HG03442 (cell line): ENCODE measurements around the gene MRPL10.
"Not testable (repeated sequence)": the region's sequence is repeated elsewhere in the genome, so short reads cannot be mapped to it uniquely, and the experiment has no call there.

Experiments used
- ATAC-seq: cut with Tn5 transposase; IDR thresholded peaks from one replicate; pipeline ENCODE4 v1.9.1; 2021; ENCODE audit warnings: mild to moderate bottlenecking, moderate library complexity; ENCODE audit not compliant: unreplicated experiment

Gene MRPL10

DNA sequence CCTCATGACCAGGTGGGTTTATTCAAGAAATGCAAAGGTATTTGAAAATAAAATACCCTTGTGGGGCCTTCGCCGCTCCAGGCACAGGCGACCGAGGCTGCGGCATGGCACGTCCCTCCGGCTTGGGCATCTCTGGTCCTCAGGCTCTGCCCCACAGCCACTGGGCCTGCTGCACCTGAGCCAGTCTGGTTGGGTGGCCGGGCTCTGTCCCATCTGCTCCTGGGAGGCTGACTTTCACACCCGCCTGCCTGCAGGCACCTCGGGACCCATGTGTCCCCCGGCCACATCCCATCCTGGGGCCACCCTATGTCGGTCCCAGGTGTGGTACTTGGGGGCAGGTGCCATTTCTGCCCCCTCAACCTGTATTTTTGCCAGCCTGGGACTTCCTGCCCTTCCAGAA is 30.7 kb downstream of the MRPL10 start:
- ATAC-seq: no peak

GRCh38 chr17:47797797-47798196 is 33.5 kb downstream of the MRPL10 start:
- no peak for ATAC-seq

DNA sequence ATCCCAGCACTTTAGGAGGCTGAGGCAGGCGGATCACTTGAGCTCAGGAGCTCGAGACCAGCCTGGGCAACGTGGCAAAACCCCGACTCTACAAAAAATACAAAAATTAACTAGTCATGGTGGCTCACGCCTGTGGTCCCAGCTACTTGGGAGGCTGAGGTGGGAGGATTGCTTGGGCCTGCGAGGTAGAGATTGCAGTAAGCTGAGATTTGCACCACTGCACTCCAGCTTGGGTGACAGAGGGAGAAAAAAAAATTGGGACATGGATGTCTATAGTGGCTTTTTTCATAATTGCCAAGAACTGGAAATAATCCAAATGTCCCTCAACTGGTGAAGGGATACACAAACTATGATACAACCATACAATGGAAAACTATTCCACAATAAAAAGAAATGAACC is 38.4 kb downstream of the MRPL10 start:
- ATAC-seq: no peak

- no peak for ATAC-seq
These were observed 38.9 kb downstream of the MRPL10 start for GRCh38 chr17:47792457-47792856.

GRCh38 chr17:47791025-47791424 is 40.3 kb downstream of the MRPL10 start:
- ATAC-seq: no peak

GRCh38 chr17:47789611-47790561 is 41.5 kb downstream of the MRPL10 start:
- ATAC-seq: no peak

DNA sequence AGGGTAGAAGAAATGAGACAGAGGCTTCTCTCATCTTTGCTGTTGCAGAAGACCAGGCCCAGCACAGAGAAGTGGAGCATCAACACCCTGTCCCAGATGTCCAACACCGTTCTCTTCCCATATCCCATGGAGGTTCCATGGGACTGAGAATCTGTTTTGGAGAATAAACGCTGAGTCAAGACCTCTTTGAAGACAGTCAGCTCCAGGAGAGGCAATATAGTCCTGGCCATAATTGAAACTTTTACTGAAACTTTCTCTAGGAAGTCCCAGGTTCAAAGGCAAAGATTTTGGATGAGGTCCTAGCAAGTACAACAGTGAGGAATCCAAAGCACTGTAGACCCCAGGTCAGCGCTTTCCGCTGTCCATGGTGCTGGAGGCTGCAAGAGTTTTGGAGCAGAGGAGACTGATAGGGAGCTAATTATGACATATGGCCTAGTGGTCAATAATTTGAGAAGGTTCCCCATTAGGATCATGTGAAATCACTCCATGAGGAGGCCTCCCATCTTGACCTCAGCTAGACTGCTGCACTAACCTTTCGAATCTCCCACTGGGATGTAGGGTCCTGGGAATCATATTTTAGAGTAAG is 45.7 kb downstream of the MRPL10 start:
- no peak for ATAC-seq

DNA sequence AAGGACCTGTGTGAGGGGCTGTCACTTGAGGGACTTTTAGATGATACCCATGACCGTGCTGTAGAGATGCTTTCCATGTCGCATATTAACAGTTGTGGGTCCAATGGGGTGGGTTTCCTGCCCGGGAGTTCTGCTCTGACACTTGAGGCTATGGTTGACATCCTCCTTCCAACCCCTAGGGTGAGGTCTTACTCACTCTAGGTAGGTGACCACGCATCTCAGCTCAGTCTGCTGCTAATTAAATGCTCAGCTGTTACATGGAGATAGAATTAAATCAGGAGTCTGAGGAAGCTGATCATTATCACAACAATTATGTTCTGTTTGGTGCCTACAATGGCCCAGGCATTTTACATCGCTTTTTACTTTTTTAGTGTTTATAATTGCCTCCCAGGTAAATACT is 49.9 kb downstream of the MRPL10 start:
- ATAC-seq: no peak

GRCh38 chr17:47778184-47778635 is 53.1 kb downstream of the MRPL10 start:
- ATAC-seq: no peak

- no peak for ATAC-seq
These were observed 54.8 kb downstream of the MRPL10 start for GRCh38 chr17:47776330-47777197.

- no peak for ATAC-seq
These were observed 56.3 kb downstream of the MRPL10 start for GRCh38 chr17:47774987-47775580.

GRCh38 chr17:47774331-47774730 is 57.0 kb downstream of the MRPL10 start:
- ATAC-seq: no peak

GRCh38 chr17:47773649-47774048 is 57.7 kb downstream of the MRPL10 start:
- not testable (repeated sequence) for ATAC-seq
